ENCODE measurements around the gene TUBGCP6. TPM values are rescaled to one million over a fixed set of nuclear protein-coding genes. Genes with fewer than 3 reads are reported as not detected.

TUBGCP6 gene
- total and polyA plus RNA-seq, 11 donors, result 11.6 to 28.8 (median 17.7) TPM

DNA sequence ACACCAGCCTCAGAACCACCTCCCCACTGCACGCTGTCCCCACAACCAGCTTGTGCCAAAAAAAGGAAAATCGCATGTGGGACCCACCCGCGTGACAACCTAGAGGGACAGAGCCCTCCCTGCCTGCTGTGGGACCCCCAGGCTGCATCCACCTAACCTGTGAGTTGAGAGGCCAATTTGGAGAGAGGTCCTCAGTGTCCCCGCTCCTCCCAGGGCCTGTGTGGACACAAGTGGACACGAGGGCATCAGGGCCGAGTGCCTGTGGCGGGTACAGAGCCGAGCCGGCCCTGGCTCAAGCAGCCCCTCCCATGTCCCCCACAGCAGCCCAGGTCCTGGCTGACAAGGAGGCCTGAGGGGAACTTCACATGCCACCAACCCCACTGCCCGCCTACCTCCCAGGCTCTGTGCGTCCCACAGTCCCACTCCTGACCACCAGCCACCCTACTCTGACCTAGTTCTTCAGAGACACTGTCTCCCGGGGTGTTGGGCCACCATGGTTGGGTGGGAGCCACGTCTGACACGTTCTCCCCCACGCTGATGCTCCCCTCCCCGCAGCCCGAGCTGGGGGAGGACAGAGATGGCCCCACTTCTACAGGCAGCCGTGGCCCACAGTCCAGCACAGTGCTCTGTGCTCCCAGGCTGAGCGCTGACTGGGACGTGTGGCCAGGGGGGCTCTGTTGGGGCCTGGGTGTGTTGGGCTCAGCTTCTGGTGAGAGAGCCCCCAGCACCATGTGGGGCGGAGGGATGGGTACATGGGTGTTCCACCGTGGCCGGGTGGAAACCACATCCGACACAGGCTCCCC is 24.8 kb downstream of the TUBGCP6 start:
- H3K9me3 ChIP-seq, result no peaks in the 10 kb centered on the region
- H3K36me3 ChIP-seq, result peaks cover 5 to 95% (median 85%) of the 10 kb centered on the region in 9 donors
- H3K4me3 ChIP-seq, result no peak overlapping the region
- WGBS, 4 donors, result 81 to 90% (median 85%) methylated on average over 13 to 25 of the region's 25 CpGs
- peaks cover 0 to 14% (median 4%) of the 10 kb centered on the region in 12 donors for H3K4me1 ChIP-seq
- H3K27me3 ChIP-seq, result no peaks in the 10 kb centered on the region
- intact Hi-C loops (cut with DNase I), result loop anchor here in 1 of 10 donors (10.0 kb wide), 1 partner anchor 245 kb away; no protein-coding TSS in a partner anchor
- TF ChIP-seq, protein P1, sequence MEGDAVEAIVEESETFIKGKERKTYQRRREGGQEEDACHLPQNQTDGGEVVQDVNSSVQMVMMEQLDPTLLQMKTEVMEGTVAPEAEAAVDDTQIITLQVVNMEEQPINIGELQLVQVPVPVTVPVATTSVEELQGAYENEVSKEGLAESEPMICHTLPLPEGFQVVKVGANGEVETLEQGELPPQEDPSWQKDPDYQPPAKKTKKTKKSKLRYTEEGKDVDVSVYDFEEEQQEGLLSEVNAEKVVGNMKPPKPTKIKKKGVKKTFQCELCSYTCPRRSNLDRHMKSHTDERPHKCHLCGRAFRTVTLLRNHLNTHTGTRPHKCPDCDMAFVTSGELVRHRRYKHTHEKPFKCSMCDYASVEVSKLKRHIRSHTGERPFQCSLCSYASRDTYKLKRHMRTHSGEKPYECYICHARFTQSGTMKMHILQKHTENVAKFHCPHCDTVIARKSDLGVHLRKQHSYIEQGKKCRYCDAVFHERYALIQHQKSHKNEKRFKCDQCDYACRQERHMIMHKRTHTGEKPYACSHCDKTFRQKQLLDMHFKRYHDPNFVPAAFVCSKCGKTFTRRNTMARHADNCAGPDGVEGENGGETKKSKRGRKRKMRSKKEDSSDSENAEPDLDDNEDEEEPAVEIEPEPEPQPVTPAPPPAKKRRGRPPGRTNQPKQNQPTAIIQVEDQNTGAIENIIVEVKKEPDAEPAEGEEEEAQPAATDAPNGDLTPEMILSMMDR (IDR thresholded peaks at IDR 0.05), result no peak
- TF ChIP-seq POLR2A (IDR thresholded peaks at IDR 0.05), result no peak
- DNase-seq (no peak), ATAC-seq (peak in 2 of 4 donors; percentile 0 to 2)
- H3K27ac ChIP-seq, result no peak overlapping the region

DNA sequence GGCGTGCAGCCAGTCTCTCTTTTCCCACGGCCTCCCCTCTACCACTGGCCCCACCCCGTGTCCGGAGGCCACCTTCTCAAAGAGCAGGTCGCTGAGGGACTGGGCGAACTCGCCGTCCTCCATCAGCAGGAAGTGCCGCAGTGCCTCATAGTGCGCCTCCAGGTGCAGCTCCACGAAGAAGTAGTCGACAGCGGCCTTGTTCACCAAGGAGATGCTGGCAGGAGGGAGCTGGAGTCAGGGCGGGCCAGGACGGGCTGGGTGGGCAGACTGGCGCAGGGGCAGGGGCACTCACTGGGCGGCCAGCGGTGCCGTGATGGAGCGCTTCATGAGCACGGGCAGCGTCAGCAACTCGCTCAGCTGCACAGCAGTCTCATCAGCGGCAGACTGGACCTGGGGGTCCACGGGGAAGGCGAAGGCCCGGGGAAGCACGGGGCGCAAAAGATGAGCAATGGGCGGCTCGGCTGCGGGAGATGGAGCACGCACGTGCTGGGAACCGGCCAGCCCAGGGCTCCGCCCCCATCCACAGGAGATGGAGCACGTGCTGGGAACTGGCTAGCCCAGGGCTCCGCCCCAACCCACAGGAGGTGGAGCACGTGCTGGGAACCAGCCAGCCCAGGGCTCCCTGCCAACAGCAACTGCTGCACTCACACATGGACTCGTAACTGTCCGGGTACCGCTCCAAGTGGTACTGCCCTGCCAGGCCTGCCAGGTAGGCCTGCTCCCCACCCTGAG is 25.7 kb downstream of the TUBGCP6 start:
- DNase-seq, result peak; percentile 83 to 91 (median 89)
- no peak overlapping the region for H3K4me3 ChIP-seq
- WGBS, 4 donors, result 62 to 83% (median 69%) methylated on average over 34 to 42 of the region's 42 CpGs
- peaks cover 5 to 94% (median 86%) of the 10 kb centered on the region in 9 donors for H3K36me3 ChIP-seq
- no peak for TF ChIP-seq POLR2A (IDR thresholded peaks at IDR 0.05)
- TF ChIP-seq, protein P1 (IDR thresholded peaks at IDR 0.05), result no peak
- H3K9me3 ChIP-seq, result no peaks in the 10 kb centered on the region
- intact Hi-C loops (cut with DNase I), result no loop called here
- ATAC-seq, result peak; percentile 73 to 89 (median 80)
- H3K27me3 ChIP-seq, result no peaks in the 10 kb centered on the region
- H3K4me1 ChIP-seq, result peaks cover 0 to 14% (median 4%) of the 10 kb centered on the region in 12 donors
- no peak overlapping the region for H3K27ac ChIP-seq

DNA sequence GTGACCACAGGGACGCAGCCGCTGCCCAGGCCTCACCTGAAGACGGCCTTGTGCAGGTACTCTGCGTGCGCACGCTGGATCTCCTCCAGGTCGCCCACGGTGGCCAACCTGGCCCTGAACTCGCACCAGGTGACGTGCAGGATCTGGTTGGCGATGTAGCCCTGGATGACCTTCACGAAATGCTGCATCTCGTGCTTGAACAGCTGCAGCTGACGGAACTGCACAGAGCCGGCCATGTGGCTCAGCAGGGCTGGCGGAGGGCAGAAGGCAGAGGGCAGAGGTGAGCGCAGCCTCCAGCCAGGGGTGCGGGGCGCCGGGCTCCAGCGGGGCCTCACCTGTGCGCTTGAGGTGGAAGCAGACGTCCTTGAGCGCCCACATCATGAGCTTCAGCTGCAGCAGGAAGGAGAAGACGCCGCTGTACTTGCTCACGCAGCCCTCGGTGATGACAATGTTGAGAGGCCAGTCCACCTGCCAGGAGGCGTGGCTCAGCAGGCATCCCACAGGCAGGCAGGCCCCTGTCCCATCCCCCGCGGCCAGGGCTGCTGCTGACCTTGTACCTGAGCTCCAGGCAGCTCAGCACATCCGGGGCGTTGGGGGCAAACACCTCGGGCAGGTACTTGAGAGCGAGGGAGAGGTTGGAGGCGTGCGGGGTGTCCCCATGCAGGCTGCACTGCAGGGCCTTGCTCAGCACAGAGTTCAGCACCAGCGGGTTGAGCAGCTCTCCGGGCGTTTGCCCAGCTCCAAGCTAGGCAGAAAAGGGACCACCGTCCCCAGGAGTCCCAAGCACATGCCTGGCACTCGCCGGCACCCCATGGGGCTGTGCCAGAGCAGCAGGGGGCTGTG is 26.4 kb downstream of the TUBGCP6 start:
- WGBS, 4 donors, result 77 to 88% (median 80%) methylated on average over 24 to 43 of the region's 43 CpGs
- H3K4me1 ChIP-seq, result peaks cover 0 to 14% (median 4%) of the 10 kb centered on the region in 12 donors
- H3K36me3 ChIP-seq, result peaks cover 2 to 94% (median 86%) of the 10 kb centered on the region in 9 donors
- TF ChIP-seq, protein P1 (IDR thresholded peaks at IDR 0.05), result no peak
- TF ChIP-seq POLR2A (IDR thresholded peaks at IDR 0.05), result no peak
- no peak for DNase-seq
- H3K9me3 ChIP-seq, result no peaks in the 10 kb centered on the region
- ATAC-seq, result peak in 2 of 4 donors; percentile 2 to 3
- H3K4me3 ChIP-seq, result no peak overlapping the region
- no peak overlapping the region for H3K27ac ChIP-seq
- H3K27me3 ChIP-seq, result no peaks in the 10 kb centered on the region
- intact Hi-C loops (cut with DNase I), result no loop called here

Measured in heart left ventricle (tissue), 16 donors.